Adrenal gland (tissue), 12 donors: ENCODE results near the gene CERT1. TPM values are rescaled to one million over a fixed set of nuclear protein-coding genes. Genes with fewer than 3 reads are reported as not detected.

ENCODE experiments used
- DNase-seq, 7 donors: peaks; one replicate each; pipeline ENCODE4 v3.0.0-alpha.2; 2019 to 2020
- H3K27ac ChIP-seq, 5 donors: fragments of 200-600 bp; sonication (generic) in 4 of 5; 1 replicate in 3 of 5; 2 replicates in 2 of 5; pipeline versions ENCODE4 v1.5.1 to v1.8.0; 2016 to 2020; ENCODE audit warnings: mild to moderate bottlenecking in 1 of 5
- H3K27me3 ChIP-seq: fragments of 200-600 bp; 2 replicates; pipeline ENCODE4 v1.8.0; 2021
- H3K36me3 ChIP-seq, 2 donors: fragments of 200-600 bp; replicated peaks in 1 of 2; 1 replicate in 1 of 2; 2 replicates in 1 of 2; pipeline versions ENCODE4 v1.5.1 to v1.8.0; 2018 to 2022
- H3K4me1 ChIP-seq, 2 donors: fragments of 200-600 bp; replicated peaks in 1 of 2; 1 replicate in 1 of 2; 2 replicates in 1 of 2; pipeline versions ENCODE4 v1.5.1 to v1.8.0; 2018 to 2021
- H3K4me3 ChIP-seq, 4 donors: fragments of 200-600 bp; sonication (generic) in 3 of 4; one replicate each; pipeline ENCODE4 v1.5.1; 2016 to 2018
- H3K9me3 ChIP-seq, 3 donors: fragments of 200-600 bp; sonication (generic) in 1 of 3; replicated peaks in 1 of 3; 1 replicate in 2 of 3; 2 replicates in 1 of 3; pipeline versions ENCODE4 v1.5.1 to v1.8.0; 2016 to 2021
- POLR2A ChIP-seq, 2 donors: fragments of 450-650 bp; IDR thresholded peaks; one replicate each; pipeline ENCODE4 v1.6.1; 2017; ENCODE audit warnings: antibody characterized with exemption in 2 of 2, mild to moderate bottlenecking in 2 of 2, moderate library complexity in 1 of 2
- WGBS, 4 donors: extraction: QIAGEN DNeasy Blood & Tissue Kit in 2 of 4; methylation state at CpG; one replicate each; pipeline versions ENCODE4 v1.1.5 to v1.1.7; 2013 to 2017; 5-methylcytosine and 5-hydroxymethylcytosine counted together
- intact Hi-C, 2 donors: fragments of 100-400 bp; cut with DNase I; formaldehyde crosslinking; loops; one replicate each; pipeline versions ENCODE4 v1.14.1 to v1.15.0; 2022 to 2023
- polyA plus RNA-seq, 3 donors: library from polyadenylated mRNA; stranded (reverse); fragments of 200-250 nt in 2 of 3; fragments of 350-450 nt in 1 of 3; fragmentation: Illumina TruSeq in 1 of 3; extraction: RNeasy Lipid Tissue Mini Kit (QIAGEN cat#74804) in 1 of 3; gene quantifications; one replicate each; pipeline ENCODE4 v1.2.3, GENCODE V29; 2013 to 2014
- total RNA-seq, 9 donors: library from RNA; depleted of rRNA in 4 of 9; stranded (reverse); fragments of >200 nt in 4 of 9; fragments of 120-200 nt in 1 of 9; fragmentation: NEBNext Ultra II Directional in 1 of 9; extraction: Animal tissue kit (Norgen Biotek cat#: 25700) in 1 of 9; gene quantifications; one replicate each; pipeline versions ENCODE4 v1.1.0 to v1.2.4, GENCODE V29; 2013 to 2023
- TF ChIP-seq, protein P1 (sequence below), 6 experiments: fragments of 450-650 bp in 4 of 6; fragments of 200-600 bp in 2 of 6; sonication (generic) in 1 of 6; IDR thresholded peaks; 1 replicate in 5 of 6; 2 replicates in 1 of 6; pipeline versions ENCODE4 v1.5.1 to v1.8.0; 2016 to 2021; ENCODE audit warnings: antibody characterized with exemption in 6 of 6, mild to moderate bottlenecking in 2 of 6, moderate library complexity in 1 of 6
- donor health status: healthy with polysubstance abuse.
- donor health status: Bipolar disorder and iron deficiency.
- donor health status: DM: yes; HTN: yes; CAD: no.
- donor health status: DM: no; HTN: no; CAD: no.
- donor health status: DM: no; HTN: no; CAD: no.
- donor health status: DM: yes; HTN: yes; CAD: no.

The CERT1 gene
- total and polyA plus RNA-seq, 12 donors: 5.7 to 67.6 (median 50.4) TPM

DNA sequence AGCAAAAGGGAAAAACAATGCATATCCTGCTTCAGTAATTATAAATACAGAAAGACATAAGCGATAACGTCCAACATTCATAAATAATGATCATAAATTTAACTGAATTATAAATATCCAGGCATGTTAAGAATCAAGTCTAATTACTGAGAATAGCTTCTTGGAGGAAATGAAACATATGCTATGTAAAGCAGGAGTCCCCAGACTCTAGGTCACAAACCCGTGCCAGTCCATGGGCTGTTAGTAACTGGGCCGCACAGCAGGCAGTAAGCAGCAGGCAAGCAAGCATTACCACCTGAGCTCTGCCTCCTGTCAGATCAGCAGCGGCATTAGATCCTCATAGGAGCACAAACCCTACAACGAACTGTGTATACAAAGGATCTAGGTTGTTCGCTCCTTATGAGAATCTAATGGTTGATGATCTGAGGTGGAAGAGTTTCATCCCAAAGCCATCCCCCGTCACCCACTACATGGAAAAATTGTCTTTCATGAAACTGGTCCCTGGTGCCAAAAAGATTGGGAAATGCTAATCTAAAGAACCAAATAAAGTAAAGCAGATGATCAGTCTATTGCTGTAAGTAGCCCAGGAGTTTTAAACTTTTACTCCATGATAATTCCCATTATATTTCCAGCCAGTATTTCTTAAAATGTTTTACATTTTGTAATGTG lies 50.4 kb downstream of the CERT1 start:
- Histone ChIP-seq H3K4me3 (no peak overlapping the region), H3K27me3 (no peaks in the 10 kb centered on the region), H3K36me3 (no peaks in the 10 kb centered on the region), H3K9me3 (no peaks in the 10 kb centered on the region), H3K27ac (no peak overlapping the region), H3K4me1 (peaks cover 12 to 20% of the 10 kb centered on the region in 2 donors)
- no peak for DNase-seq
- intact Hi-C loops: no loop called here
- WGBS, 4 donors: 79 to 90% (median 82%) methylated on average over 8 of the region's 8 CpGs
- TF ChIP-seq, protein P1, sequence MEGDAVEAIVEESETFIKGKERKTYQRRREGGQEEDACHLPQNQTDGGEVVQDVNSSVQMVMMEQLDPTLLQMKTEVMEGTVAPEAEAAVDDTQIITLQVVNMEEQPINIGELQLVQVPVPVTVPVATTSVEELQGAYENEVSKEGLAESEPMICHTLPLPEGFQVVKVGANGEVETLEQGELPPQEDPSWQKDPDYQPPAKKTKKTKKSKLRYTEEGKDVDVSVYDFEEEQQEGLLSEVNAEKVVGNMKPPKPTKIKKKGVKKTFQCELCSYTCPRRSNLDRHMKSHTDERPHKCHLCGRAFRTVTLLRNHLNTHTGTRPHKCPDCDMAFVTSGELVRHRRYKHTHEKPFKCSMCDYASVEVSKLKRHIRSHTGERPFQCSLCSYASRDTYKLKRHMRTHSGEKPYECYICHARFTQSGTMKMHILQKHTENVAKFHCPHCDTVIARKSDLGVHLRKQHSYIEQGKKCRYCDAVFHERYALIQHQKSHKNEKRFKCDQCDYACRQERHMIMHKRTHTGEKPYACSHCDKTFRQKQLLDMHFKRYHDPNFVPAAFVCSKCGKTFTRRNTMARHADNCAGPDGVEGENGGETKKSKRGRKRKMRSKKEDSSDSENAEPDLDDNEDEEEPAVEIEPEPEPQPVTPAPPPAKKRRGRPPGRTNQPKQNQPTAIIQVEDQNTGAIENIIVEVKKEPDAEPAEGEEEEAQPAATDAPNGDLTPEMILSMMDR (IDR thresholded peaks at IDR 0.05): no peak
- no peak for TF ChIP-seq POLR2A (IDR thresholded peaks at IDR 0.05)

DNA sequence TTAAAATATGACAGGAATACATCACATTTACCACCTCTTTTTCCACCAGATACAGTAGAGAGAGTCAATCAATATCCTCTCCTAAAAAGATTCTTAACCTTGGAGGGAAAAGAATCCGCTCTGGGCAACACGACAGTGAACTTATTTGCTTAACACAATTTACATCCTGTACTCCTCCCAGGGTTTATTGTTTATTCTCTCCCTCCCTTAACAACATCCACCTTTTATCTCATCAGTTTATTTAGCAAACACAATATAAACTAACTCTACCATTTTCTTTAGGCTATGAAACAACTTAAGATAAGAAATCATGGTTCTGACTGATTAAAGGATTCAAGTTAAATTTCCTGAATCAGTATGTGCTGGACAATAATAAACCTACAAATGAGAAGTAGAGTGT lies 50.9 kb downstream of the CERT1 start:
- no peak overlapping the region for H3K27ac ChIP-seq
- TF ChIP-seq, protein P1 (IDR thresholded peaks at IDR 0.05): no peak
- TF ChIP-seq POLR2A (IDR thresholded peaks at IDR 0.05): no peak
- H3K27me3 ChIP-seq: no peaks in the 10 kb centered on the region
- H3K9me3 ChIP-seq: no peaks in the 10 kb centered on the region
- DNase-seq: no peak
- WGBS, 4 donors: 45 to 66% (median 56%) methylated on average over 2 of the region's 2 CpGs
- intact Hi-C loops: no loop called here
- peaks cover 10 to 20% of the 10 kb centered on the region in 2 donors for H3K4me1 ChIP-seq
- H3K4me3 ChIP-seq: no peak overlapping the region
- H3K36me3 ChIP-seq: no peaks in the 10 kb centered on the region

DNA sequence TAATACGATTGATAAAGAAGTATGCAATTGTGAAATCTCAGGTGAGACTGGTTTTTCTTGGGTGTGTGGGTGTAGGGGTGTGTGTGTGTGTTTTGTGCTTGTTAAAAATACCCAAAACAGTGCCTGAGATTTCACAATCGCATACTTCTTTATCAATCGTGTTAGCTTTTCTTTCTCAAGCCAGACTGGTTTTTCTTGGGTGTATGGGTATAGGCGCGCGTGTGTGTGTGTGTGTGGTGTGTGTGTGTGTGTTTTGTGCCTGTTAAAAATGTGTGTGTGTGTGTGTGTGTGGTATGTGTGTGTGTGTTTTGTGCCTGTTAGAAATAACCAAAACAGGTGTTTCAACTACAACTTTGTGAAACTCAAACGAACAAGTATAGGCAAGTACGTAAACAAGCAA lies 53.7 kb downstream of the CERT1 start:
- Histone ChIP-seq H3K27me3 (no peaks in the 10 kb centered on the region), H3K9me3 (no peaks in the 10 kb centered on the region), H3K4me1 (peaks cover 3 to 20% of the 10 kb centered on the region in 2 donors), H3K4me3 (no peak overlapping the region), H3K27ac (no peak overlapping the region), H3K36me3 (no peaks in the 10 kb centered on the region)
- WGBS, 4 donors: 92 to 95% (median 94%) methylated on average over 8 of the region's 8 CpGs
- TF ChIP-seq, protein P1 (IDR thresholded peaks at IDR 0.05): no peak
- no peak for TF ChIP-seq POLR2A (IDR thresholded peaks at IDR 0.05)
- no peak for DNase-seq
- intact Hi-C loops: no loop called here

DNA sequence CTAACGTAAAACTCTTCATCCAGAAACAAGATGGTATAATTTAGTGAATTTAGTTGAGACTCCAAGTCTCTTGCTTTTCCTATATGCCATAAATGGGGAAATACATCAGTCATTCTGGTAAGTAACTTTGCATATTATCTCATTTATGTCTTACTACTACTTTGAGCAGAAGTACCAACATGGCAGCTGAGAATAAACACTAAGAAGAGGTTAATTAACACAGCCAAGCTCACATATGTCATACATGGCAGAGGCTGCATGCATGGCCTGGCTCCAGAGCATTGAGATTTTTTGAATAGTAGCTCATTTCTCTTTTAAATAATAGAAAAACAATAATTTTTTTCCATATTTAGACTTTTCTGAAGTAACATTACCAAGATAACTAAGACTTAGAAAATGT lies 54.3 kb downstream of the CERT1 start:
- 97 to 100% (median 98%) methylated on average over 1 of the region's 1 CpG for WGBS, 4 donors
- intact Hi-C loops: no loop called here
- H3K4me3 ChIP-seq: no peak overlapping the region
- no peak for DNase-seq
- H3K4me1 ChIP-seq: peaks cover 3 to 20% of the 10 kb centered on the region in 2 donors
- TF ChIP-seq, protein P1 (IDR thresholded peaks at IDR 0.05): no peak
- TF ChIP-seq POLR2A (IDR thresholded peaks at IDR 0.05): no peak
- no peaks in the 10 kb centered on the region for H3K36me3 ChIP-seq
- no peak overlapping the region for H3K27ac ChIP-seq
- no peaks in the 10 kb centered on the region for H3K27me3 ChIP-seq
- H3K9me3 ChIP-seq: no peaks in the 10 kb centered on the region
